ENCODE results near the gene FCHSD2. TPM values are rescaled to one million over a fixed set of nuclear protein-coding genes. Genes with fewer than 3 reads are reported as not detected.

Gene FCHSD2
- polyA plus RNA-seq, 2 of the 4 experiments (the other 2 are of a cell fraction): 10.5 to 19.0 TPM

GRCh38 chr11:73078631-73079030 lies 63.5 kb downstream of the FCHSD2 start:
- TF ChIP-seq HOXB5 (CRISPR knock-in tag; IDR thresholded peaks at IDR 0.05) (no peak), HOXB13 (CRISPR knock-in tag; IDR thresholded peaks at IDR 0.05; ENCODE audit: low read depth) (no peak), REST (IDR thresholded peaks at IDR 0.05) (no peak)
- peaks cover 11% of the 10 kb centered on the region for H3K4me1 ChIP-seq
- no peak overlapping the region for H3K4me3 ChIP-seq
- FAIRE-seq (no peak), DNase-seq (ENCODE audit: low read depth in 1 of 2, low spot score in 1 of 2) (no peak), ATAC-seq (no peak)
- no peak overlapping the region for H3K27ac ChIP-seq
- peaks cover 9% of the 10 kb centered on the region; the same call in 2 of the 3 replicates for H3K9me3 ChIP-seq
- WGBS (ENCODE audit: missing lambda C conversion rate): 97% methylated on average over 9 of the region's 9 CpGs
- H3K4me2 ChIP-seq: no peak overlapping the region
- ChIA-PET CTCF (interaction anchor here (0.8 kb wide), 1 partner anchor 159 kb away, joined by 3 read pairs; no protein-coding TSS in a partner anchor), POLR2A (no interaction called here)

DNA sequence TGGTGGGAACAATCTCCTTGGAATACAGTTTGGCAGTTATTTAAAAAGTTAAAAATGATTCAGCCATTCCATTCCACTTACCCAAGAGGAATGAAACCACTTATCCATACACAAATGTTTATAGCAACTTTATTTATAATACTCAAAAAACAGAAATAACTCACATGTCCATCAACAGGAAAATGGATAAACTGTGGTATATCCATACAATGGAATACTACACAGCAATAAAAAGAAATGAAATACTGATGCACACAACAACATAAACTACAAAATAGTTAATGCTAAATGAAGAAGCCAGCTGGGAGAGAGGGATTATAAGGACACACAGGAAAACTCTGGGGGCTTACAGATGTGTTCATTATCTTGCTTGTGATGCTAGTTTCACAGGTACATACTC lies 64.7 kb downstream of the FCHSD2 start:
- CTCF ChIA-PET: no interaction called here
- no peak for FAIRE-seq

DNA sequence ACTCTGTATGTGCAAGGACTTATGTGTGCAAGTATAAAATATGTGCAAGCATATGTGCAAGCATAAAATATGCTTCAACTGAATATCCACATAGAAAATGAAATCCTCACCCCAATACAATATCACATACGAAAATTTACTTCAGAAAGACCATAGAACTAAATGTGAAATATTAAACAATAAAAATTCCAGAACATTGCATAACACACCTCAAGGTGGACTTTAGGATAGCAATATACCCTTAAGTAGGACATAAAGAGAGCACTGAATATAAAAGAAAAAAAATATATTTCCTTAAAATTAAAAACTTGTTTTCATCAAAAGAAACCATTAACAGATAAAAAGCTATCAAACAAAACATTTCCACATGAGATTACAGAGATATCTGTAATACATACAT lies 67.8 kb downstream of the FCHSD2 start:
- no peak for DNase-seq (ENCODE audit: low read depth in 1 of 2, low spot score in 1 of 2)
- Histone ChIP-seq H3K4me2 (peak overlapping the region; percentile 89), H3K4me3 (no peak overlapping the region), H3K27ac (peak overlapping the region in 1 of 2 experiments; percentile 70; a peak in 1 of 6 replicates), H3K4me1 (peaks cover 37% of the 10 kb centered on the region), H3K9me3 (peaks cover 9% of the 10 kb centered on the region; the same call in 2 of the 3 replicates)
- no peak for FAIRE-seq
- ChIA-PET POLR2A (no interaction called here), CTCF (interaction anchor here (1.2 kb wide), 1 partner anchor 168 kb away, joined by 3 read pairs; no protein-coding TSS in a partner anchor)
- WGBS (ENCODE audit: missing lambda C conversion rate): 53% methylated on average over 1 of the region's 1 CpG
- ATAC-seq: no peak
- no peak for TF ChIP-seq MYC (IDR thresholded peaks at IDR 0.05; ENCODE audit: borderline replicate concordance, low read length)
- TF ChIP-seq PHF8 (IDR thresholded peaks at IDR 0.05; ENCODE audit: borderline replicate concordance, low read depth): no peak
- no peak for TF ChIP-seq HOXB5 (CRISPR knock-in tag; IDR thresholded peaks at IDR 0.05)
- no peak; a peak in 1 of 4 replicates for TF ChIP-seq CEBPB (IDR thresholded peaks at IDR 0.05)
- TF ChIP-seq NFE2L2 (conservative IDR thresholded peaks at IDR 0.05; ENCODE audit: low read length): no peak
- no peak for TF ChIP-seq FOSL2 (IDR thresholded peaks at IDR 0.05)
- TF ChIP-seq FOSL2 (CRISPR knock-in tag; IDR thresholded peaks at IDR 0.05): no peak
- TF ChIP-seq HES2 (IDR thresholded peaks at IDR 0.05): no peak
- no peak for TF ChIP-seq CHD4 (IDR thresholded peaks at IDR 0.05; ENCODE audit: borderline replicate concordance)
- no peak for TF ChIP-seq HDAC2 (IDR thresholded peaks at IDR 0.05)
- TF ChIP-seq, protein P1, sequence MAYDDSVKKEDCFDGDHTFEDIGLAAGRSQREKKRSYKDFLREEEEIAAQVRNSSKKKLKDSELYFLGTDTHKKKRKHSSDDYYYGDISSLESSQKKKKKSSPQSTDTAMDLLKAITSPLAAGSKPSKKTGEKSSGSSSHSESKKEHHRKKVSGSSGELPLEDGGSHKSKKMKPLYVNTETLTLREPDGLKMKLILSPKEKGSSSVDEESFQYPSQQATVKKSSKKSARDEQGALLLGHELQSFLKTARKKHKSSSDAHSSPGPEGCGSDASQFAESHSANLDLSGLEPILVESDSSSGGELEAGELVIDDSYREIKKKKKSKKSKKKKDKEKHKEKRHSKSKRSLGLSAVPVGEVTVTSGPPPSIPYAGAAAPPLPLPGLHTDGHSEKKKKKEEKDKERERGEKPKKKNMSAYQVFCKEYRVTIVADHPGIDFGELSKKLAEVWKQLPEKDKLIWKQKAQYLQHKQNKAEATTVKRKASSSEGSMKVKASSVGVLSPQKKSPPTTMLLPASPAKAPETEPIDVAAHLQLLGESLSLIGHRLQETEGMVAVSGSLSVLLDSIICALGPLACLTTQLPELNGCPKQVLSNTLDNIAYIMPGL (CRISPR knock-in tag; IDR thresholded peaks at IDR 0.05; ENCODE audit: borderline replicate concordance): no peak
- no peak for TF ChIP-seq RCOR1 (IDR thresholded peaks at IDR 0.05; ENCODE audit: low read depth, low read length)
- no peak for TF ChIP-seq NR3C1 (IDR thresholded peaks at IDR 0.05)

More for the DNA sequence above, 64.7 kb downstream of the FCHSD2 start:
- POLR2A ChIA-PET: no interaction called here
- no peak for ATAC-seq
- Histone ChIP-seq H3K27ac (no peak overlapping the region), H3K4me3 (no peak overlapping the region), H3K4me1 (peaks cover 20% of the 10 kb centered on the region), H3K4me2 (no peak overlapping the region), H3K9me3 (peaks cover 9% of the 10 kb centered on the region; the same call in 2 of the 3 replicates)
- DNase-seq (ENCODE audit: low read depth in 1 of 2, low spot score in 1 of 2): no peak
- TF ChIP-seq KDM1A (IDR thresholded peaks at IDR 0.05; ENCODE audit: low read depth) (peak; percentile 49; the same call in 1 of the 2 replicates), KDM5A (IDR thresholded peaks at IDR 0.05) (no peak), ELK1 (IDR thresholded peaks at IDR 0.05; ENCODE audit: low read depth, low read length) (no peak), JUN (IDR thresholded peaks at IDR 0.05) (no peak)
- TF ChIP-seq, protein P2, sequence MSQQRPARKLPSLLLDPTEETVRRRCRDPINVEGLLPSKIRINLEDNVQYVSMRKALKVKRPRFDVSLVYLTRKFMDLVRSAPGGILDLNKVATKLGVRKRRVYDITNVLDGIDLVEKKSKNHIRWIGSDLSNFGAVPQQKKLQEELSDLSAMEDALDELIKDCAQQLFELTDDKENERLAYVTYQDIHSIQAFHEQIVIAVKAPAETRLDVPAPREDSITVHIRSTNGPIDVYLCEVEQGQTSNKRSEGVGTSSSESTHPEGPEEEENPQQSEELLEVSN (IDR thresholded peaks at IDR 0.05; ENCODE audit: borderline replicate concordance, low read depth): no peak
- TF ChIP-seq, protein P3, sequence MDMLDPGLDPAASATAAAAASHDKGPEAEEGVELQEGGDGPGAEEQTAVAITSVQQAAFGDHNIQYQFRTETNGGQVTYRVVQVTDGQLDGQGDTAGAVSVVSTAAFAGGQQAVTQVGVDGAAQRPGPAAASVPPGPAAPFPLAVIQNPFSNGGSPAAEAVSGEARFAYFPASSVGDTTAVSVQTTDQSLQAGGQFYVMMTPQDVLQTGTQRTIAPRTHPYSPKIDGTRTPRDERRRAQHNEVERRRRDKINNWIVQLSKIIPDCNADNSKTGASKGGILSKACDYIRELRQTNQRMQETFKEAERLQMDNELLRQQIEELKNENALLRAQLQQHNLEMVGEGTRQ (IDR thresholded peaks at IDR 0.05): no peak
